OCI-LY1 (cell line): ENCODE data around the gene FZR1.

ENCODE experiments used
- H2AFZ ChIP-seq: fragments of 200-600 bp; sonication (generic), shearing (Covaris generic); 2 replicates; pipeline ENCODE4 v1.6.0; 2014; ENCODE audit warnings: antibody characterized with exemption, mild to moderate bottlenecking, low read length
- H3F3A ChIP-seq: fragments of 200-600 bp; sonication (generic), shearing (Covaris generic); 2 replicates; pipeline ENCODE4 v1.6.0; 2014; ENCODE audit warnings: mild to moderate bottlenecking, antibody characterized with exemption, low read length, moderate library complexity; ENCODE audit not compliant: insufficient read depth
- H3K27ac ChIP-seq: fragments of 200-600 bp; sonication (generic); 2 replicates; pipeline ENCODE4 v1.5.1; 2014; ENCODE audit warnings: low read length, mixed run types, mild to moderate bottlenecking, low read depth; ENCODE audit not compliant: poor library complexity, severe bottlenecking
- H3K27me3 ChIP-seq: fragments of 200-600 bp; sonication (generic); 2 replicates; pipeline ENCODE4 v1.6.0; 2014; ENCODE audit warnings: antibody characterized with exemption, mild to moderate bottlenecking, low read length, moderate library complexity; ENCODE audit not compliant: insufficient read depth
- H3K36me3 ChIP-seq: fragments of 200-600 bp; sonication (generic); 2 replicates; pipeline ENCODE4 v1.6.1; 2014; ENCODE audit warnings: mild to moderate bottlenecking, antibody characterized with exemption, low read length, moderate library complexity, mixed read lengths; ENCODE audit not compliant: insufficient read depth
- H3K4me1 ChIP-seq: fragments of 200-600 bp; sonication (generic); 2 replicates; pipeline ENCODE4 v1.5.1; 2014; ENCODE audit warnings: mild to moderate bottlenecking, low read length, moderate library complexity; ENCODE audit not compliant: insufficient read depth, severe bottlenecking
- H3K4me2 ChIP-seq: fragments of 200-600 bp; sonication (generic), shearing (Covaris generic); 2 replicates; pipeline ENCODE4 v1.6.1; 2014; ENCODE audit warnings: low read length
- H3K4me3 ChIP-seq: fragments of 200-600 bp; sonication (generic); 2 replicates; pipeline ENCODE4 v1.5.1; 2014; ENCODE audit warnings: low read length, low read depth, mild to moderate bottlenecking, mixed read lengths; ENCODE audit not compliant: poor library complexity, severe bottlenecking
- H3K79me2 ChIP-seq: fragments of 200-600 bp; shearing (Covaris generic); 2 replicates; pipeline ENCODE4 v1.6.1; 2016; ENCODE audit warnings: mixed run types, low read length, mixed read lengths; ENCODE audit not compliant: insufficient read depth
- H3K9ac ChIP-seq: fragments of 200-600 bp; sonication (generic), shearing (Covaris generic); 2 replicates; pipeline ENCODE4 v1.6.1; 2014; ENCODE audit warnings: mild to moderate bottlenecking, low read length, mixed read lengths
- H3K9me2 ChIP-seq: fragments of 200-600 bp; sonication (generic), shearing (Covaris generic); 2 replicates; pipeline ENCODE4 v1.6.1; 2014; ENCODE audit warnings: low read depth, mild to moderate bottlenecking, low read length, mixed read lengths
- H3K9me3 ChIP-seq: fragments of 200-600 bp; shearing (Covaris generic); 2 replicates; pipeline ENCODE4 v1.6.1; 2014; ENCODE audit warnings: low read length, mixed read lengths
- H4K20me1 ChIP-seq: fragments of 200-600 bp; sonication (generic), shearing (Covaris generic); 2 replicates; pipeline ENCODE4 v1.6.0; 2016; ENCODE audit warnings: mild to moderate bottlenecking, low read length; ENCODE audit not compliant: insufficient read depth
- EZH2 ChIP-seq: fragments of 200-600 bp; sonication (generic), shearing (Covaris generic); IDR thresholded peaks from 2 replicates; pipeline ENCODE4 v1.8.0; 2017; ENCODE audit warnings: borderline replicate concordance, mixed run types, mild to moderate bottlenecking, antibody characterized with exemption, low read length, moderate library complexity, mixed read lengths
- TF ChIP-seq, protein P1 (sequence below): fragments of 200-600 bp; sonication (generic), shearing (Covaris generic); IDR thresholded peaks from 2 replicates; pipeline ENCODE4 v1.5.1; 2017; ENCODE audit warnings: mild to moderate bottlenecking, antibody characterized with exemption, low read length, moderate library complexity, mixed read lengths

FZR1 gene

DNA sequence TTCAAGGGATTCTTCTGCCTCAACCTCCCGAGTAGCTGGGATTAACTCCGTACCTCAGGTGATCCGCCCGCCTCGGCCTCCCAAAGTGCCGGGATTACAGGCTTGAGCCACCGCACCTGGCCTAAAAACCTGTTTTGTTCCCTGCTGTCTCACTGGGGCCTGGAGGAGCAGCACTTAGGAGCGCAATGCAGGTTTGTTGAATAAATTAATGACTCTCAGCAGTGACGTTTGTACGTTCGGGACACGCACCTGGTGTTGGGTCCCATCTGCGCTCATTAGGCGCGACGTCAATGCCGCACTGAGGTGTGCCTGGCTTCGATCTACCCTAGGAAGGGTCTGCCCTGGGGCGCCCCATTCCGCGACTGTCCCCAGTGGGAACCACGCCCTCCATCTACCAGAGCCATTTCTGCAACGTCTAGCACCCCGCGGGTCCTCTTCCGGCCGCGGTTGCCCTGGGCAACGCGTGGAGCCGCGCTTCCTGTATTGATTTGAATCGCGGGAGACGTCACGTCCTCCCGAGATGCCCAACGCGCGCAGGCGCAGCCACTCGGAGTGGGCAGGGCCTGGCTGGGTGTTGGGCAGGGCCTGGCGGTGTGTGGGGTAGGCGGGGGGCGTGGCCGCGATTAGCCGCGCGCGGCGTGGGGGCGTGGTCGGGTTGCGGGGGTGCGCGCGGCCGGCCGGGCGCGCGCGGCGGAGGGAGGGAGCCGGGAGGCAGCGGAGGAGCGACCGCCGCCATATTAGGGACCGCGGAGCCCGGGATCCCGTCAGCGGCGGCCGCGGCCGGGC lies at the start of gene FZR1:
Gene FZR1, plus strand, starts transcription at position 714 of the 786 bp plus-strand sequence. CDS start 16,679 bp downstream, outside the sequence.
- peaks cover 21% of the 10 kb centered on the region for H3K4me1 ChIP-seq
- no peak within 1 kb of the TSS for H2AFZ ChIP-seq
- peak within 1 kb of the TSS; percentile 99 for H3K4me3 ChIP-seq
- H3K36me3 ChIP-seq = peaks cover 12% of the 10 kb centered on the region; the same call in 1 of the 2 replicates
- H3K9me3 ChIP-seq = no peaks in the 10 kb centered on the region
- H4K20me1 ChIP-seq = no peaks in the 10 kb centered on the region
- H3K9me2 ChIP-seq = no peaks in the 10 kb centered on the region
- peak within 1 kb of the TSS; percentile 99 for H3K4me2 ChIP-seq
- H3K27me3 ChIP-seq = no peaks in the 10 kb centered on the region
- H3K9ac ChIP-seq = peak within 1 kb of the TSS; percentile 99
- peaks cover 11% of the 10 kb centered on the region for H3K79me2 ChIP-seq
- no peaks in the 10 kb centered on the region for H3F3A ChIP-seq
- TF ChIP-seq, protein P1, sequence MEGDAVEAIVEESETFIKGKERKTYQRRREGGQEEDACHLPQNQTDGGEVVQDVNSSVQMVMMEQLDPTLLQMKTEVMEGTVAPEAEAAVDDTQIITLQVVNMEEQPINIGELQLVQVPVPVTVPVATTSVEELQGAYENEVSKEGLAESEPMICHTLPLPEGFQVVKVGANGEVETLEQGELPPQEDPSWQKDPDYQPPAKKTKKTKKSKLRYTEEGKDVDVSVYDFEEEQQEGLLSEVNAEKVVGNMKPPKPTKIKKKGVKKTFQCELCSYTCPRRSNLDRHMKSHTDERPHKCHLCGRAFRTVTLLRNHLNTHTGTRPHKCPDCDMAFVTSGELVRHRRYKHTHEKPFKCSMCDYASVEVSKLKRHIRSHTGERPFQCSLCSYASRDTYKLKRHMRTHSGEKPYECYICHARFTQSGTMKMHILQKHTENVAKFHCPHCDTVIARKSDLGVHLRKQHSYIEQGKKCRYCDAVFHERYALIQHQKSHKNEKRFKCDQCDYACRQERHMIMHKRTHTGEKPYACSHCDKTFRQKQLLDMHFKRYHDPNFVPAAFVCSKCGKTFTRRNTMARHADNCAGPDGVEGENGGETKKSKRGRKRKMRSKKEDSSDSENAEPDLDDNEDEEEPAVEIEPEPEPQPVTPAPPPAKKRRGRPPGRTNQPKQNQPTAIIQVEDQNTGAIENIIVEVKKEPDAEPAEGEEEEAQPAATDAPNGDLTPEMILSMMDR = no peak
- no peak for TF ChIP-seq EZH2
- peak within 1 kb of the TSS; percentile 82 for H3K27ac ChIP-seq

DNA sequence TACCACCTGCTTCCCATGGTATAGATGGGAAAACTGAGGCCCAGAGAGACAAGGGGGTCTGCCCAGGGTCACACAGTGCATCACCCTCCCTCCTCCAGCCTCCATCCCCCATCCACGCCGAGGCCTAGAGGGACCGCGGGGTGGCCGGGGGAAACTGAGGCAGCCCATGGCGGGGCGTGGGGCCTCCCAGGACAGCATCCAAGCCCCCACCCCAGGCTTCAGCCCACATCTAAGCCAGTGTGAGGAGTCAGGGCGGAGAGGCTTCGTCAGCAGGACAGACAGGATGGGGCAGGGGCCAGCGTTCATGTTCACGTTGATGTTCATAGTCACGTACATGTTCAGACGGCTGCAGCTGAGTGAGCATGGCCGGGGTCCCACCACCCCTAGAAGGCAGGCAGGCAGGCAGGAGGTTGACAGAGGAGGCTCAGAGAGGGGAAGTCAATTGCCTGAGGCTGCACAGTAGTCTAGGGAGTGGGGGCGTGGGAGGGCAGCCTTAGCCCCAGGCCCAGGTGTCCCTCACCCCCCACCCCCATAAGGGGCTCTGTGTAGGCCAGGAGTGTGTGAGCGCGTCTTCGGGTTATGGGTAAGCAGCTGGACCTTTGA lies 49.1 kb upstream of the FZR1 start:
- no peak overlapping the region for H3K4me2 ChIP-seq
- no peaks in the 10 kb centered on the region for H3K9me2 ChIP-seq
- H4K20me1 ChIP-seq = no peaks in the 10 kb centered on the region
- no peak overlapping the region for H2AFZ ChIP-seq
- TF ChIP-seq, protein P1 = no peak
- no peak for TF ChIP-seq EZH2
- H3K27me3 ChIP-seq = no peaks in the 10 kb centered on the region
- no peaks in the 10 kb centered on the region; the same call in 1 of the 2 replicates for H3K36me3 ChIP-seq
- no peaks in the 10 kb centered on the region for H3K79me2 ChIP-seq
- no peaks in the 10 kb centered on the region for H3F3A ChIP-seq
- no peak overlapping the region for H3K27ac ChIP-seq
- H3K9me3 ChIP-seq = no peaks in the 10 kb centered on the region
- no peak overlapping the region for H3K4me3 ChIP-seq
- no peak overlapping the region for H3K9ac ChIP-seq
- no peaks in the 10 kb centered on the region for H3K4me1 ChIP-seq

DNA sequence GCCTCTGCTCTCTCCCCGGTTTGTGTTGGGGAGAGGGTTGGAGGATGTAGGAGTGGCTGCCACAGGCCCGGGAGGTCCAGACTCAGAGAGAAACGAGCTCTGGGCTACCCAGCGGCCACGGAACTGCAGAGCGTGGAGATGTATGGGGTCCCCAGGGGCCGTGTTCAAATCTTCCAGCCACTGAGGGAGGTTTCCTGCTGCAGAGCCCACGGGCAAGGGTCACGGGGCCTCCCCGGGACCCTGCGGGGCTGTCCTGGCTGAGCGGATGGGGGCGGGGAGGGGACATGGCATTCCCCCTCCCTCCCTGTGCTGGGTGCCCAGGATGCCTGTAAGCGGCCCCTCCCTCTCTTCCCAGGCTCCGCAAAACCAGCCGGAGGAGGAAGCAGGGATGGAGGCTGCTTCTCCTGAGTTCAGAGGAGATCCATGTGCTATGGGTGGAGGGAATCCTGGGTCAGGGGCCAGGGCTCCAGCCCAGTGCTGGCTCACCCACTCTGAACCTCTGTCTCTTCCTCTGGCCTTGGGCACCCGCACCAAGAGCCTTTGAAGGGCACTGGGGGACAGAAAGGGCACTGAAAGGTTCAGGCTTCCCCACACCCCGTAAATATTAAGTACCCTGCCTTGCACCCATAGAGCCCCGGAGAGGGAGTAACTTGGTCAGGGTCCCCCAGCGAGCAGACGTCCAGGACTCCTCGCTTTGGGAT lies 48.4 kb upstream of the FZR1 start:
- Histone ChIP-seq H3K79me2 (no peaks in the 10 kb centered on the region), H3K4me2 (no peak overlapping the region), H3K9ac (no peak overlapping the region), H3K4me3 (no peak overlapping the region), H2AFZ (no peak overlapping the region), H3K4me1 (no peaks in the 10 kb centered on the region), H3F3A (no peaks in the 10 kb centered on the region), H3K27ac (no peak overlapping the region), H3K27me3 (no peaks in the 10 kb centered on the region), H3K9me2 (no peaks in the 10 kb centered on the region), H3K36me3 (no peaks in the 10 kb centered on the region; the same call in 1 of the 2 replicates), H3K9me3 (no peaks in the 10 kb centered on the region), H4K20me1 (no peaks in the 10 kb centered on the region)
- no peak for TF ChIP-seq EZH2
- TF ChIP-seq, protein P1 = no peak
